GM18511 (cell line): ENCODE results near the gene ERC2.

Experiments used
- ATAC-seq: cut with Tn5 transposase; IDR thresholded peaks from one replicate; pipeline ENCODE4 v1.9.1; 2021; ENCODE audit warnings: mild to moderate bottlenecking, moderate library complexity; ENCODE audit not compliant: unreplicated experiment

Gene ERC2

GRCh38 chr3:55897573-55898224 is 570.6 kb downstream of the ERC2 start:
- ATAC-seq: no peak

GRCh38 chr3:55895897-55896566 is 572.2 kb downstream of the ERC2 start:
- ATAC-seq: no peak

GRCh38 chr3:55894605-55895004 is 573.7 kb downstream of the ERC2 start:
- ATAC-seq: no peak

- no peak for ATAC-seq
Observed at GRCh38 chr3:55893045-55893664, 575.1 kb downstream of the ERC2 start.

GRCh38 chr3:55891106-55891505 is 577.2 kb downstream of the ERC2 start:
- ATAC-seq: no peak

- ATAC-seq: no peak
Observed at GRCh38 chr3:55888282-55888885, 579.9 kb downstream of the ERC2 start.

GRCh38 chr3:55885721-55886120 is 582.5 kb downstream of the ERC2 start:
- ATAC-seq: no peak

GRCh38 chr3:55884491-55885285 is 583.6 kb downstream of the ERC2 start:
- ATAC-seq: no peak

GRCh38 chr3:55884066-55884465 is 584.2 kb downstream of the ERC2 start:
- ATAC-seq: no peak

GRCh38 chr3:55882006-55882405 is 586.3 kb downstream of the ERC2 start:
- no peak for ATAC-seq

- ATAC-seq: no peak
Observed at GRCh38 chr3:55880357-55880756, 587.9 kb downstream of the ERC2 start.

- no peak for ATAC-seq
Observed at GRCh38 chr3:55879901-55880331, 588.4 kb downstream of the ERC2 start.

- ATAC-seq: no peak
Observed at GRCh38 chr3:55877703-55878102, 590.6 kb downstream of the ERC2 start.

GRCh38 chr3:55876560-55876959 is 591.7 kb downstream of the ERC2 start:
- no peak for ATAC-seq

GRCh38 chr3:55875113-55875512 is 593.2 kb downstream of the ERC2 start:
- no peak for ATAC-seq

GRCh38 chr3:55873523-55874254 is 594.6 kb downstream of the ERC2 start:
- ATAC-seq: no peak

GRCh38 chr3:55870594-55870993 is 597.7 kb downstream of the ERC2 start:
- no peak for ATAC-seq

GRCh38 chr3:55868347-55868746 is 599.9 kb downstream of the ERC2 start:
- no peak for ATAC-seq

GRCh38 chr3:55863028-55863427 is 605.2 kb downstream of the ERC2 start:
- ATAC-seq: no peak

GRCh38 chr3:55860049-55860721 is 608.1 kb downstream of the ERC2 start:
- ATAC-seq: no peak
